Measurements from ENCODE around the gene CDC14A.

Gene CDC14A

GRCh38 chr1:100543640-100544039 lies 191.3 kb downstream of the CDC14A start:
- DNase-seq: no peak

- no peak for DNase-seq
Measured at GRCh38 chr1:100544791-100545190, 192.5 kb downstream of the CDC14A start.

- DNase-seq: no peak
Measured at GRCh38 chr1:100545855-100546254, 193.5 kb downstream of the CDC14A start.

- DNase-seq: no peak
Measured at GRCh38 chr1:100552031-100552430, 199.7 kb downstream of the CDC14A start.

GRCh38 chr1:100552922-100553321 lies 200.6 kb downstream of the CDC14A start:
- DNase-seq: no peak

GRCh38 chr1:100556181-100556580 lies 203.9 kb downstream of the CDC14A start:
- DNase-seq: no peak

- DNase-seq: no peak
Measured at GRCh38 chr1:100556925-100557605, 204.8 kb downstream of the CDC14A start.

GRCh38 chr1:100557606-100557953 lies 205.3 kb downstream of the CDC14A start:
- no peak for DNase-seq

GRCh38 chr1:100565533-100565932 lies 213.2 kb downstream of the CDC14A start:
- no peak for DNase-seq

GRCh38 chr1:100565937-100566699 lies 213.8 kb downstream of the CDC14A start:
- no peak for DNase-seq

GRCh38 chr1:100567062-100567461 lies 214.8 kb downstream of the CDC14A start:
- no peak for DNase-seq

All from NCI-H187 (cell line).